Stimulated activated CD4-positive, alpha-beta T cell treated with anti-CD3 and anti-CD28 coated beads, Interleukin-1b, Interleukin-23, amount 100 ng/mL, for 48 hours (primary cell): ENCODE data around the gene BTBD16.

ENCODE experiments used
- DNase-seq: peaks from one replicate; pipeline ENCODE4 v3.0.0-alpha.2; 2020

Gene BTBD16

GRCh38 chr10:122376364-122376961, 105.4 kb downstream of the BTBD16 start:
- no peak for DNase-seq

DNA sequence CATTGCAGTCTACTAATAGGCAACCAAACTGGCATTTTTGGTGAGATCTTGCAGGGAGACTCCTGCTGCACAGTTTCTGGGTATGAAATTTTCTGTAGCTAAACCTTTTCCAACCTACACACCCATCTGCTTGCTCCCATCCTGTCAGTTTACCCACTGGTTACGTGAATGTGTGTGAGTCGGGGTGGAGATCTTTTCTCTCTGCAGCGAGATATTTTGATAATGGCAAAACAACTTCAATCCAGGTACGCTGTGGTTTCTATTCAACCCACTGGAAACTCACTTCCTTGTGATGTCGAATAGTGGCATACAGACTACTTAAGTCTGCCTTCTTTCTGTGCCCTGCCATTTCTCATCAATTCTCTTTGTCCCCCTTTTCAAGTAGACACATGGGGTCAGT, 107.9 kb downstream of the BTBD16 start:
- DNase-seq, result no peak

DNA sequence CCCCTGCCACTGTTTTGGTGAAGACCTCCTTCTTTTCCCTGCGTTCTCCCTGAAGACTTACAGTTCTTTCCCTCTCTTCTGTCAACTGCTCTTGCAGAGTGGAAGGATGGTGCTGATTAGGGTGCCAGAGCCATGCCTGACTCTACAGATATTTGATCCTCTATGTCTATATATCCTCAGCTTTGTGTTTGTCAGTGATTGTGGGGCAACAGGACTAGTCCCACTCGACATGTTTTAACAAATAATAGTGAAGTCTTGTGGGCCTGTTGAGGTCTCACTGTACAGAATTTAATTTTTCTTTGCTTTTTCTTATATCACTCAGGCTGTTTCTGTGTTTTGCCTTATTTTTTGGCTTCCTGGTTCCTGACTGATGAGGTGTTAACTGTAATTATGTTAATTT, 108.4 kb downstream of the BTBD16 start:
- no peak for DNase-seq

- no peak for DNase-seq
Observed at GRCh38 chr10:122380703-122381102, 109.6 kb downstream of the BTBD16 start.

DNA sequence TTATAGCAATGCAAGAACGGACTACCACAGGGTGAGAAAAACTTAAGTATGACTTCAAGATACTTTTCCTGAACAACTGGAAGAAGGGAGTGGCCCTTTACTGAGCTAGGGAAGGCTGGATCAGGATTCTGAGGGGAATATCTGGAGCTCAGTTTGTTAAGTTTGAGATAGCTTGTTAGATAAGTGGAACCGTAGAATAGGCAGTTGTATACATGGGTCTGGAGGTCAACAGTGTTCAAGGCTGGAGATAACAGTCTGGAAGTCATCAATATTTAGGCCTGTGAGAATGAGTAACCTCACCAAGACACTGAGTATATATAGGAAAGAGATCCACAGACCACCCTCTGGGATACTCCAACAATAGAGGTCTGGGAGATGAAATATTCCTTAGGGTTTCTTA, 110.6 kb downstream of the BTBD16 start:
- DNase-seq, result no peak

DNA sequence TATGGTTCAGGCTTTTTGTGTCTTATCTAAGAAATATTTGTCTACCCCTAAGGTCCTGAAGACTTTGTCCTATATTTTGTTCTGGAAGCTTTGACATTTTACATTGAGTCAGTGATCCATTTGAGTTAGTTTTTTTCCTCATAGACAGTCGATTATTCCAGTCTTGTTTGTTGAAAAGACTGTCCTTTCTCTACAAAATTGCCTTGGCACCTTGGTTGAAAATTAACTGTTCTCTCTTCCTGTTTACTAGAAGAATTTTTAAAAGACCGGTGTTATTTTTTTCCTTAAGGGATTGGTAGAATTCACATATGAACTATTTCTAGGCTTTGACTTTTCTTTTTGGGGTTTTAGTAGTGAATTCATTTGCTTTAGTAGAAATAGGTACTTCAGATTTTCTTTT, 115.4 kb downstream of the BTBD16 start:
- DNase-seq, result no peak

GRCh38 chr10:122387572-122387971, 116.5 kb downstream of the BTBD16 start:
- DNase-seq, result no peak
